PFSK-1 (cell line): ENCODE data around the gene CHRNA9.

Experiments used
- FOXP2 ChIP-seq: optimal IDR thresholded peaks from 2 replicates; pipeline ENCODE3; 2011; ENCODE audit warnings: borderline replicate concordance, control low read depth, inconsistent platforms; ENCODE audit not compliant: insufficient read depth; ENCODE audit errors: extremely low read length, extremely low read depth
- POLR2AphosphoS5 ChIP-seq: IDR thresholded peaks from 2 replicates; pipeline ENCODE4 v1.6.1; 2012; ENCODE audit warnings: low read depth, mild to moderate bottlenecking, control low read depth, low read length, moderate library complexity
- SIN3A ChIP-seq: IDR thresholded peaks from 2 replicates; pipeline ENCODE4 v1.6.1; 2012; ENCODE audit warnings: mild to moderate bottlenecking, low read length, moderate library complexity, borderline replicate concordance; ENCODE audit not compliant: insufficient read depth
- TAF1 ChIP-seq: IDR thresholded peaks from 2 replicates; pipeline ENCODE4 v1.6.1; 2012; ENCODE audit warnings: low read length, control low read depth, borderline replicate concordance; ENCODE audit not compliant: insufficient read depth
- TF ChIP-seq, protein P1 (sequence below), 2 experiments: IDR thresholded peaks; 2 replicates each; pipeline versions ENCODE4 v1.6.1 to v1.8.0; 2011 to 2012; ENCODE audit warnings: low read depth in 2 of 2, low read length in 2 of 2, control low read depth in 1 of 2, inconsistent platforms in 1 of 2, mild to moderate bottlenecking in 1 of 2, moderate library complexity in 1 of 2; ENCODE audit not compliant: insufficient read depth in 1 of 2

Gene CHRNA9

DNA sequence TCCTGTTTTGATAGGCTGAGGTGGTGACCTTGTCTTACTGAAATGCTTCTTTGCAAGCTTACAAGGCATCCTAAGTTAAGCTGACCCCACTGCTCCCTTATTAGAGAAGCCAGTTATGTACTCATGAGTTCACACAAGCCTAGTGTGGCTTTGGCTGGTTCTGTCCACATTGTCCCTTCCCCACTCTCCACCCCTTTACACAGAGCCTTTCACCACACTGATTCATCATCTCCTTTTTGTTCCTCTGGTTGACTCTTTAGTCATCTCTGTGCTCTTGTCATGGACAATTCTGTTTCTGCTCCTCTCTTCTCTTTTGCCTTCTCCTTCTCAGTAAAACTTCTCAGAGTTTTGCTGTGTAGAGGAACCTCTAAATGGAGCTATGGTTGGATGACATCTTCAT is 4.9 kb downstream of the CHRNA9 start:
- TF ChIP-seq, protein P1, sequence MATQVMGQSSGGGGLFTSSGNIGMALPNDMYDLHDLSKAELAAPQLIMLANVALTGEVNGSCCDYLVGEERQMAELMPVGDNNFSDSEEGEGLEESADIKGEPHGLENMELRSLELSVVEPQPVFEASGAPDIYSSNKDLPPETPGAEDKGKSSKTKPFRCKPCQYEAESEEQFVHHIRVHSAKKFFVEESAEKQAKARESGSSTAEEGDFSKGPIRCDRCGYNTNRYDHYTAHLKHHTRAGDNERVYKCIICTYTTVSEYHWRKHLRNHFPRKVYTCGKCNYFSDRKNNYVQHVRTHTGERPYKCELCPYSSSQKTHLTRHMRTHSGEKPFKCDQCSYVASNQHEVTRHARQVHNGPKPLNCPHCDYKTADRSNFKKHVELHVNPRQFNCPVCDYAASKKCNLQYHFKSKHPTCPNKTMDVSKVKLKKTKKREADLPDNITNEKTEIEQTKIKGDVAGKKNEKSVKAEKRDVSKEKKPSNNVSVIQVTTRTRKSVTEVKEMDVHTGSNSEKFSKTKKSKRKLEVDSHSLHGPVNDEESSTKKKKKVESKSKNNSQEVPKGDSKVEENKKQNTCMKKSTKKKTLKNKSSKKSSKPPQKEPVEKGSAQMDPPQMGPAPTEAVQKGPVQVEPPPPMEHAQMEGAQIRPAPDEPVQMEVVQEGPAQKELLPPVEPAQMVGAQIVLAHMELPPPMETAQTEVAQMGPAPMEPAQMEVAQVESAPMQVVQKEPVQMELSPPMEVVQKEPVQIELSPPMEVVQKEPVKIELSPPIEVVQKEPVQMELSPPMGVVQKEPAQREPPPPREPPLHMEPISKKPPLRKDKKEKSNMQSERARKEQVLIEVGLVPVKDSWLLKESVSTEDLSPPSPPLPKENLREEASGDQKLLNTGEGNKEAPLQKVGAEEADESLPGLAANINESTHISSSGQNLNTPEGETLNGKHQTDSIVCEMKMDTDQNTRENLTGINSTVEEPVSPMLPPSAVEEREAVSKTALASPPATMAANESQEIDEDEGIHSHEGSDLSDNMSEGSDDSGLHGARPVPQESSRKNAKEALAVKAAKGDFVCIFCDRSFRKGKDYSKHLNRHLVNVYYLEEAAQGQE (IDR thresholded peaks at IDR 0.05; ENCODE audit: insufficient read depth in 1 of 2, low read depth in 2 of 2, low read length in 2 of 2) = no peak
- no peak for TF ChIP-seq POLR2AphosphoS5
- TF ChIP-seq FOXP2 = no peak
- TF ChIP-seq TAF1 = no peak
- no peak for TF ChIP-seq SIN3A

DNA sequence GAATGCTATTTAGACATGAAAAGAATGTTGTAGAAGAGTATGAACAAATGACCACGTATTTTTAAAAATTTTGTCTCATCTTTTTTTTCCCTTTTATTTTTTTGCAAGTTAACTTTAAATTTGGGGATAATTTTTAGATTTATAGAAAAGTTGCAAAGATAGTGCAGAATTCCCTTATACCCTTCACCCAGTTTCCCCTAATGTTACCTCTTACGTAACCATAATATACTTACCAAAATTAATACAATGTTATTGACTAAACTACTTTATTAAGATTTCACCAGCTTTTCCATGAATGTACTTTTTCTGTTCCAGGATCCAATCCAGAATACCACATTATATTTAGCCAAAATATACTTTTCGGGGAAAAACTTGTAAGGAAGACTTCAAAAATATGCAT is 12.3 kb downstream of the CHRNA9 start:
- TF ChIP-seq SIN3A (no peak), POLR2AphosphoS5 (no peak)
- TF ChIP-seq, protein P1 (IDR thresholded peaks at IDR 0.05; ENCODE audit: insufficient read depth in 1 of 2, low read depth in 2 of 2, low read length in 2 of 2) = no peak

DNA sequence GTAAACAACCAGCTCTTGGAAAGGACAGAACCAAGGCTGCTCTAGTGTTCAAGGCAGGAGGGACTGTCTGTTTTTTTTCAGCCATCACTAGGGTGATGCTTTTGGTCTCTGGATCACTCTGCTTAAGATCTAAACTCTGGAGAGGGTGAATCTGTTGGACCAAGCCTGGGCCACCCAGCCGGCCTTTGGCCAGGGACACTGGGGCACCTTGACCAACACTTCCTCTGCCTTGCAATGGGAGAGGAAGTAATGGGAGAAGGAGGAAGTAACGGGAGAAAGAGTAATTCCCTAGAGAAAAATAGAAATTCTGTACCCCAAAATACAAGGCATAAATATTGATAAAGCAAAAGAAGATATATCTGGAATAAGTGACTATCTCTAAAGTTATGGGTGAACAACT is 12.9 kb downstream of the CHRNA9 start:
- TF ChIP-seq SIN3A (no peak), FOXP2 (no peak), POLR2AphosphoS5 (no peak), TAF1 (no peak)
- TF ChIP-seq, protein P1 (IDR thresholded peaks at IDR 0.05; ENCODE audit: insufficient read depth in 1 of 2, low read depth in 2 of 2, low read length in 2 of 2) = no peak

GRCh38 chr4:40349561-40350198 is 14.5 kb downstream of the CHRNA9 start:
- no peak for TF ChIP-seq TAF1
- TF ChIP-seq, protein P1 (IDR thresholded peaks at IDR 0.05; ENCODE audit: insufficient read depth in 1 of 2, low read depth in 2 of 2, low read length in 2 of 2) = no peak
- no peak for TF ChIP-seq SIN3A
- no peak for TF ChIP-seq FOXP2
- no peak for TF ChIP-seq POLR2AphosphoS5
